Measurements from ENCODE around the gene ATF4. TPM values are rescaled to one million over a fixed set of nuclear protein-coding genes. Genes with fewer than 3 reads are reported as not detected.

The ATF4 gene
- total RNA-seq, 1 experiment from 2014 or later = 608 TPM

DNA sequence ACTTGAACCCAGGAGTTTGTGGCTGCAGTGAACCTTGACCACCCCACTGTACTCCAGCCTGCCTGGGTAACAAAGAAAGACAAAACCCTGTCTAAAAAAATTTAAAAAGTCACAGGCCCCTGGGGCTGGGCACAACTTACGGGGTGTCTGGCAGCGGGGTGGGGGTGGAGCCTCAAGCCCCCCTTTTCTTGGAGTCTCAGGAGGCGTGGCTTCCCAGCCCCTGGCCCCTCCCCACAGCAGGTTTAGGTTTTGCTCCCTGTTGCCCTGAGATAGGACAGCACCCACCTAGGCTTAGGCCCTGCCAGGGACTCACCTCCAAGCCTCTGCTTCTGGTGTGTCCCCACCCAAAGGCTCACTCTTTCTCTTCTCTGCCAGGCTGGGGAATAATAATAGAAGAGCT, 41.1 kb upstream of the ATF4 start (continued):
- TF ChIP-seq CBX3 (IDR thresholded peaks at IDR 0.05; ENCODE audit: low read depth) (no peak), POLR2AphosphoS5 (IDR thresholded peaks at IDR 0.05; ENCODE audit: low read depth, low read length) (no peak), RAD21 (IDR thresholded peaks at IDR 0.05; ENCODE audit: low read depth) (no peak), SRF (IDR thresholded peaks at IDR 0.05; ENCODE audit: low read depth) (no peak), ZFX (IDR thresholded peaks at IDR 0.05) (no peak), ELF1 (IDR thresholded peaks at IDR 0.05; ENCODE audit: borderline replicate concordance, low read depth) (no peak), ZNF274 (IDR thresholded peaks at IDR 0.05; ENCODE audit: low read depth, low read length) (no peak), SIN3A (IDR thresholded peaks at IDR 0.05; ENCODE audit: low read depth) (no peak), EGR1 (IDR thresholded peaks at IDR 0.05; ENCODE audit: low read depth) (no peak), FOSL1 (IDR thresholded peaks at IDR 0.05; ENCODE audit: low read depth) (no peak)
- TF ChIP-seq, protein P1, sequence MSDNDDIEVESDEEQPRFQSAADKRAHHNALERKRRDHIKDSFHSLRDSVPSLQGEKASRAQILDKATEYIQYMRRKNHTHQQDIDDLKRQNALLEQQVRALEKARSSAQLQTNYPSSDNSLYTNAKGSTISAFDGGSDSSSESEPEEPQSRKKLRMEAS (IDR thresholded peaks at IDR 0.05) = no peak

DNA sequence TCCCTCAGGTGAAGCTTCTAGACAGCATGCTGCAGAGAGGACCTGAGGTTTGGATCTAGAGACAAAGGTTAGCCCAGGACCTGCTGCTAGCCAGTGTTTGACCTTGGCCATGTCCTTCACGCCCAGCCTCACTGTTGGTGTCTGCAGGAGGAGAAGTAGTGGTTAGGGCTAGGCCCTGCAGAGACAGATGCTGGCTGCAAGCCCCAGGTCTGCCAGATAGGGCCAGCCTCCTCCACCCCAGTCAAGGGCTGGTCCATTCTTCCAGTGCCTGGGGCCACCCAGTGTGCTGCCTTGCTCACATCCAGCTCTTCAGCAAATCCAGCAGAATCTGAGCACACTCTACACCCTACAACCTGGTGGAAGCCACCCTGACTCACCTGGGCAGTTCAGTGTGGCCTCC, 39.8 kb upstream of the ATF4 start:
- ATAC-seq (no peak), DNase-seq (ENCODE audit: low read depth, low spot score) (no peak)
- Histone ChIP-seq H3K9me3 (ENCODE audit: control insufficient read depth in 1 of 2, insufficient read depth in 1 of 2, low read depth in 1 of 2, low read length in 2 of 2) (no peaks in the 10 kb centered on the region), H3K27ac (ENCODE audit: low read depth, low read length) (no peak overlapping the region), H4K20me1 (ENCODE audit: insufficient read depth) (no peaks in the 10 kb centered on the region), H3K9me2 (ENCODE audit: insufficient read depth) (no peaks in the 10 kb centered on the region), H2AFZ (ENCODE audit: low read depth, low read length, poor library complexity, severe bottlenecking) (no peak overlapping the region), H3K27me3 (ENCODE audit: insufficient read depth, low read length) (no peaks in the 10 kb centered on the region), H3K4me1 (ENCODE audit: control insufficient read depth in 1 of 2, insufficient read depth in 2 of 2, low read length in 2 of 2) (no peaks in the 10 kb centered on the region), H3K79me2 (ENCODE audit: insufficient read depth, low read length) (no peaks in the 10 kb centered on the region), H3K4me3 (replicated peaks in 1 of 2; ENCODE audit: low read depth in 1 of 2, low read length in 2 of 2) (no peak overlapping the region), H3K4me2 (ENCODE audit: low read length) (no peak overlapping the region), H3K9ac (ENCODE audit: low read length) (no peak overlapping the region), H3K36me3 (ENCODE audit: control insufficient read depth in 1 of 2, insufficient read depth in 2 of 2, low read length in 2 of 2) (no peaks in the 10 kb centered on the region)
- BruUV-seq (replicated peaks) = no TSS peak
- intact Hi-C loops (cut with micrococcal nuclease) = no loop called here
- POLR2A ChIA-PET = no interaction called here
- CTCF ChIA-PET = no interaction called here
- TF ChIP-seq RAD21 (IDR thresholded peaks at IDR 0.05; ENCODE audit: low read depth) (no peak), CEBPB (IDR thresholded peaks at IDR 0.05; ENCODE audit: low read depth) (no peak), JUND (IDR thresholded peaks at IDR 0.05) (no peak), POLR2AphosphoS5 (IDR thresholded peaks at IDR 0.05; ENCODE audit: low read depth, low read length) (no peak), EZH2phosphoT487 (IDR thresholded peaks at IDR 0.05; ENCODE audit: borderline replicate concordance) (no peak), SP1 (IDR thresholded peaks at IDR 0.05; ENCODE audit: low read depth) (no peak), SRF (IDR thresholded peaks at IDR 0.05; ENCODE audit: low read depth) (no peak), EGR1 (IDR thresholded peaks at IDR 0.05; ENCODE audit: low read depth) (no peak), TCF7L2 (IDR thresholded peaks at IDR 0.05; ENCODE audit: borderline replicate concordance, extremely low read depth, insufficient read depth, insufficient read length) (no peak), YY1 (IDR thresholded peaks at IDR 0.05; ENCODE audit: extremely low read depth, insufficient replicate concordance, low read depth, low read length) (no peak), POLR2A (IDR thresholded peaks at IDR 0.05; ENCODE audit: borderline replicate concordance, extremely low read depth, insufficient read depth, insufficient read length) (no peak), ELF1 (IDR thresholded peaks at IDR 0.05; ENCODE audit: borderline replicate concordance, low read depth) (no peak), CBX3 (IDR thresholded peaks at IDR 0.05; ENCODE audit: low read depth) (no peak), EZH2 (IDR thresholded peaks at IDR 0.05) (no peak), SIN3A (IDR thresholded peaks at IDR 0.05; ENCODE audit: low read depth) (no peak)
- TF ChIP-seq, protein P2, sequence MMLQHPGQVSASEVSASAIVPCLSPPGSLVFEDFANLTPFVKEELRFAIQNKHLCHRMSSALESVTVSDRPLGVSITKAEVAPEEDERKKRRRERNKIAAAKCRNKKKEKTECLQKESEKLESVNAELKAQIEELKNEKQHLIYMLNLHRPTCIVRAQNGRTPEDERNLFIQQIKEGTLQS (IDR thresholded peaks at IDR 0.05) = no peak
- TF ChIP-seq, protein P1 (IDR thresholded peaks at IDR 0.05) = no peak
- TF ChIP-seq, protein P3, sequence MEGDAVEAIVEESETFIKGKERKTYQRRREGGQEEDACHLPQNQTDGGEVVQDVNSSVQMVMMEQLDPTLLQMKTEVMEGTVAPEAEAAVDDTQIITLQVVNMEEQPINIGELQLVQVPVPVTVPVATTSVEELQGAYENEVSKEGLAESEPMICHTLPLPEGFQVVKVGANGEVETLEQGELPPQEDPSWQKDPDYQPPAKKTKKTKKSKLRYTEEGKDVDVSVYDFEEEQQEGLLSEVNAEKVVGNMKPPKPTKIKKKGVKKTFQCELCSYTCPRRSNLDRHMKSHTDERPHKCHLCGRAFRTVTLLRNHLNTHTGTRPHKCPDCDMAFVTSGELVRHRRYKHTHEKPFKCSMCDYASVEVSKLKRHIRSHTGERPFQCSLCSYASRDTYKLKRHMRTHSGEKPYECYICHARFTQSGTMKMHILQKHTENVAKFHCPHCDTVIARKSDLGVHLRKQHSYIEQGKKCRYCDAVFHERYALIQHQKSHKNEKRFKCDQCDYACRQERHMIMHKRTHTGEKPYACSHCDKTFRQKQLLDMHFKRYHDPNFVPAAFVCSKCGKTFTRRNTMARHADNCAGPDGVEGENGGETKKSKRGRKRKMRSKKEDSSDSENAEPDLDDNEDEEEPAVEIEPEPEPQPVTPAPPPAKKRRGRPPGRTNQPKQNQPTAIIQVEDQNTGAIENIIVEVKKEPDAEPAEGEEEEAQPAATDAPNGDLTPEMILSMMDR (IDR thresholded peaks at IDR 0.05 in 2 of 3, conservative IDR thresholded peaks at IDR 0.05 in 1 of 3; ENCODE audit: borderline replicate concordance in 1 of 3, insufficient read depth in 1 of 3, low read depth in 2 of 3, low read length in 2 of 3) = no peak
- TF ChIP-seq, protein P4, sequence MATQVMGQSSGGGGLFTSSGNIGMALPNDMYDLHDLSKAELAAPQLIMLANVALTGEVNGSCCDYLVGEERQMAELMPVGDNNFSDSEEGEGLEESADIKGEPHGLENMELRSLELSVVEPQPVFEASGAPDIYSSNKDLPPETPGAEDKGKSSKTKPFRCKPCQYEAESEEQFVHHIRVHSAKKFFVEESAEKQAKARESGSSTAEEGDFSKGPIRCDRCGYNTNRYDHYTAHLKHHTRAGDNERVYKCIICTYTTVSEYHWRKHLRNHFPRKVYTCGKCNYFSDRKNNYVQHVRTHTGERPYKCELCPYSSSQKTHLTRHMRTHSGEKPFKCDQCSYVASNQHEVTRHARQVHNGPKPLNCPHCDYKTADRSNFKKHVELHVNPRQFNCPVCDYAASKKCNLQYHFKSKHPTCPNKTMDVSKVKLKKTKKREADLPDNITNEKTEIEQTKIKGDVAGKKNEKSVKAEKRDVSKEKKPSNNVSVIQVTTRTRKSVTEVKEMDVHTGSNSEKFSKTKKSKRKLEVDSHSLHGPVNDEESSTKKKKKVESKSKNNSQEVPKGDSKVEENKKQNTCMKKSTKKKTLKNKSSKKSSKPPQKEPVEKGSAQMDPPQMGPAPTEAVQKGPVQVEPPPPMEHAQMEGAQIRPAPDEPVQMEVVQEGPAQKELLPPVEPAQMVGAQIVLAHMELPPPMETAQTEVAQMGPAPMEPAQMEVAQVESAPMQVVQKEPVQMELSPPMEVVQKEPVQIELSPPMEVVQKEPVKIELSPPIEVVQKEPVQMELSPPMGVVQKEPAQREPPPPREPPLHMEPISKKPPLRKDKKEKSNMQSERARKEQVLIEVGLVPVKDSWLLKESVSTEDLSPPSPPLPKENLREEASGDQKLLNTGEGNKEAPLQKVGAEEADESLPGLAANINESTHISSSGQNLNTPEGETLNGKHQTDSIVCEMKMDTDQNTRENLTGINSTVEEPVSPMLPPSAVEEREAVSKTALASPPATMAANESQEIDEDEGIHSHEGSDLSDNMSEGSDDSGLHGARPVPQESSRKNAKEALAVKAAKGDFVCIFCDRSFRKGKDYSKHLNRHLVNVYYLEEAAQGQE (IDR thresholded peaks at IDR 0.05; ENCODE audit: low read depth) = no peak
- RAD21 ChIA-PET (ENCODE audit: low non-redundant PET in 1 of 2, low total read pairs in 2 of 2, uncharacterized antibody in 2 of 2, unreplicated experiment in 2 of 2) = interaction anchor here in 1 of 2 experiments (0.6 kb wide), 1 partner anchor 629 kb away, joined by 3 read pairs; no protein-coding TSS in a partner anchor
